Stimulated activated CD8-positive, alpha-beta memory T cell treated with anti-CD3 and anti-CD28 coated beads, Interleukin-15, amount 100 ng/mL, for 4 hours (primary cell): ENCODE data around the gene PIGP.
"Not testable (repeated sequence)": the region's sequence is repeated elsewhere in the genome, so short reads cannot be mapped to it uniquely, and the experiment has no call there.

Source experiments
- DNase-seq, 2 donors: peaks; one replicate each; pipeline ENCODE4 v3.0.0-alpha.2; 2020; ENCODE audit warnings: low read depth in 2 of 2

The PIGP gene

DNA sequence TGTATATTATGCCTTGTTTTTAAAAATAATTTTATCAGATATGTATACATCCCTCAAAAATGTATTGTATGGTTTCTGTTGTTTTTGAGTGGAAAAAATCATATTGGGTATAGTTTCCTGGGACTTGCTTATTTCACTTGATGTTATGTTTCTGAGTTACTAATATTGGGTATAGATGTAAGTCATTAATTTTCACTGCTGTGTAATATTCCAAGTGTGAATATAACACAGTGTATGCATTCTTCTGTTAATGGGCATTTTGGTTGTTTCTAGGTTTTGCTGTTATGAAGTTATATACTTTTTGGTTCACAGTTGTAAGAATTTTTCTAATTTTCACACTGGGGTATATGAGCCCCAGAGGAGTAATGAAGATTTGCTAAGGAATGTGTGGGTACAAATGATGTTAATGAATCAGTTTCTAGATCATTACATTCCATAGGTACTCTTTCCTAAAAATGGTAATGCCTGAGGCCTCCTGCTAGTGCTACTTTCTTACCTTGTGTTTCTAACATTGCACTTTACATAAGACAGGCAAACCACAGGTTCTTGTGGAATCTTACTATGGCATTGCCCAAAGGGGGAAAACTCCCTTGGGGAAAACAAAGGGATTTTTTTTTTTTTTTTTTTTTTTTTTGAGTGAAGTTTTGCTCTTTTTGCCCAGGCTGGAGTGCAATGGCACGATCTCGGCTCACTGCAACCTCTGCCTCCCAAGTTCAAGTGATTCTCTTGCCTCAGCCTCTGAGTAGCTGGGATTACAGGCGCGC is 3.4 kb upstream of the PIGP start:
- no peak for DNase-seq

DNA sequence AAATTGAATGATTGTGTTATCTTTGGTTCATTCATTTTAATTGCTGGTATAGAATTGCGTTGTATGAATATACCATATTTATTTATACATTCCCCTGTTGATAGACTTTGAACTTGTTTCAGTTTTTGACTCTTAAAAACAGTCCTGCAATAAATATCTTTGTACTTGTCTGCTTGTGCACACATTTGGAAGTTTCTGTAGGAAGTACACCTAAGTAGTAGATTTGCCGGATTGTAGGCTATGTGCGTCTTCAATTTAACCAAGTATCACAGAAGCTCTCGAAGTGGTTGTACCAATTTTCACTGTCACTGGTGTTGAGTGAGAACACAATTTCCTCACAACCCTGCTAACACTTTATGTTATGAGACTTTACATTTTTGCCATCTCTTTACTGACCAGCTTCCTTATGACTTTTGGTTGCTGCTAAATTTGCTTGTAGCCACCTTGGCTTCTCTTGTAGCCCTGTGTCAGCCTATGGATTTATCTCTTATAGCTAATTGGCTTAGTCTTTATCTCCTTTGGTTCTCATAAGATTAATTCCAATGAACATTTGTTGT is 2.4 kb upstream of the PIGP start:
- no peak for DNase-seq

DNA sequence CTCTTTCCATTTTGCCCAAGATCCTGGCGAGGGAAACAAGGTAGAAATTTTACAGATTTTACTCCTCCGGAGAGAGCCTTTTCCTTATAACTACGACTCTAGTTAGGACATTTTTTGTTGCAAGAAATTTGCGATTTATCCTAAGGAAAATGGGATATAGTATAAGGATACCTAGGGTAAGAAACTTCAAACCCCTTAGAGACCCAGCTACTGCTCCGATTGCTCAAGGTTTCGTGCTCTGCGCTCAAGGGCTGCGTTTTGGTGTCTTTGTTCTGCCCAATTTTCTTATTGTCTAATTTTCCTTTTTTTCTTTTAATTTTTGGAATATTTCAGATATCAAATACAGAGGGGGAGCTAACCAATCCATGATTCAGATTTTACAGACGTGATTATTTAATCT is 1.7 kb upstream of the PIGP start:
- no peak for DNase-seq

DNA sequence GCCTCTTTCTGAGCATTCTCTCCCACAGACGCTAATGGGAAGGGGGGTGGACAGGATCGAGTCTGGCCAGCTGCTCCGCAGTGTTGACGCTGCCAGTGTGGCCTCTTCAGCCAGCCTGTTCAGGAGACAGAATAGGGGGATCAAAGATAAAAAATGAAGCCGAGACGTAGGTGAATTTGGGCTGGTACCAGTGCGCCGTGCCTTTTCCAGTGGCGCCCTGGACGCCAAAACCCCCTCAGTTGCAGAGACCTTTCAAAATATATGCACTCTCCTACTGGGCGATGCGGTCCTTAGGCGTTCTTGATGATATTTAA is 1.3 kb upstream of the PIGP start:
- DNase-seq: no peak

DNA sequence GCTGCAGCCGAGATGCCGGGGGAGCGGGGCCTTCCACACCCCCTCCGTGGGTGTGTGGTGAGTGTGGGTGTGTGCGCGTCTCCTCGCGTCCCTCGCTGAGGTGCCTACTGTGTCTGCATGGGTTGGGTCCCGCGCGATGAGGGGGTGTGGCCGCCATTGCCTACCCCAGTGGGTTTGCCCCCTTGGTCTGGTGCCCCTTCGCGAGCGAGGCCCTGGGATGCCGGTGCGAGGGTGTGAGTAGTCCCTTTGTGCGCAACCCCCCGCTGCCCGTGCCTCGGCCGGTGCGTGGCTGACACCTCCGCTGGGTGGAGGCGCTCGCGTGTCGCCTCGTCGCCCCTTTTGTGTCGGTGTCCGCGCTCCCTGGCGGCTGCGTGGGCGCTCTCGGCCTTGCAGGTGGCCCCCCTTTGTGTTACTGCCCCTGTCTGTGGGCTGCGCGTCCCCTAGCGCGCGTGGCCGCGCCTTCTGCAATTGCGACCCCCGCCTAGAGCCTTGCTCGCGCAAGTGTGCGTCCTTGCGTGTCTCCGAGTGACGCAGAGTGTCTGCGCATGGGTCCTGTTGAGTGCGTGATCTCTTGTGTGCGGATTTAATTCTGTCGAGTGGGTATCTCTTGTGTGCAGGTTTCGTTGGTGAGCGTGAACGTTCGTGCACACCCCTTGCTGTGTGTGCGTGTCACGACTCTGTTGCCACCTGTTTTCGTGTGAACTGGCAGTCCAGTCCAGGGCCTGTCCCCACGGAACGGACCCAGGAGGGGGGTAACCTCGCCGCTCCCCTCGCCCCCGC is 736 bp upstream of the PIGP start:
- peak in 1 of 2 donors; percentile 34 for DNase-seq

DNA sequence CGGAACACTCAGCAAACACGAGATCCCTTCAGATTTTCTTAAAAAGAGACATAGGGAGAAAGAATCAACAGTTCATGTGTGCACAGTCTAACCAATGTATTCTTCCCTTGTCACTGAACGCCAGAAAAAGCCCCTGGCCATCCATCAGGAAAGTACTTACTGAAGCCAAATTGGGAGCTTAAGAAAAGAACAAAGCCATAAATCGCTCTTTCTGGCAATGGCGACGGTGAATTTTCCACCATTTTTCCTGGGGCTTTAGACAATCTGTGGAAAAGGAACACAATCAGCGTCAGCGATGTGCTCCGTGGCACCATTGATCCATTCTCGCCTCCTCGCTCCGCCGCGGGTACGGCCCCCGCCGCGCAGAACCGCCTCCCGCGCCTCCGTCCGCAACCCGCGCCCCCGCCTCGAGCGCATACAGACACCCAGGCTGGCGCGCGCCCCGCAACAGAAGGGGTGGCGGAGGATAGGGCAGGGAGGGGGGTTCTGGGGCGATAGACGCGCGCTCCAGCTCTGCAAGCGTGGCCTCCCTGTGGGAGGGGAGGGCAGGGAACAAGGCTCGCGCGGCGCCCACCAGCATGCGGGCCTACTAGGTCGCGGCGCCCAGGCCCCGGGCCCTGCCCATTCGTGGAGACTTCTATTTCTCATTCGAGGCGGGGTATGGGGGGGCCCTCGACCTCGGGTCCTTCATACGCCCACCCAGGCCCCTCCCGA is 440 bp downstream of the PIGP start:
- DNase-seq: no peak

DNA sequence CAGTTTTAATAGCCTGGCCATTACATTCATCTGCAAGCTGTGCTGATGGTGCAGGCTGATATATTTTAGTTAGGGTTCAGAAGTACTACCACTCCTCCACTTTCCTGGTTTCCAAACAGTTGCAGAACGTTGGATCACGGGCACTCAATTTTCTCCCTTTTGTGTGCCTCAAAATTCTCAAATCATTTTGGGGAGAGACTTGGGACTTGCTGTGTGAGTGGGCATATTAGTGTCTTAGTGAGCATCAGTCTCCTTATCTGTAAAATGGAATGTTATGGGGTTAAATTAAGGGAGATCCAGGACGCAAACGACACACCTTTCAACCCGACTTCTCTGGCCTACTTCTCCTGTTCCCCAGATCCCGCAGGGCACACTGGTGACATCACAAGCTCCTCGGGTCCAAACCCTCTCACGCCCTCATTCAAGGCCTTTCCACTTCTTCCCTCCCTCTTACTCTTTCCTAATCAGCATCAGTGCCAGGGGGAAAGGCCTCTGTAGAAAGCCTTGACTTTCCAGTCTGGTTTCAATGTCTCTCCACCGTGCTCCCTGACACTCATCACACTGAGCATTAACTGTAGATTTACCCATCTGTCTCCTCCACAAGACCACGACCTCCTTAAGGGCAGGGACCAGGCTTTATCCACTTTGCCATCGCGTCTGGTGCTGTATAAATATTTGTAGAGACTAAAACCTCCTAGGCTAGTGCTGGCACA is 1.2 kb downstream of the PIGP start:
- DNase-seq: no peak

DNA sequence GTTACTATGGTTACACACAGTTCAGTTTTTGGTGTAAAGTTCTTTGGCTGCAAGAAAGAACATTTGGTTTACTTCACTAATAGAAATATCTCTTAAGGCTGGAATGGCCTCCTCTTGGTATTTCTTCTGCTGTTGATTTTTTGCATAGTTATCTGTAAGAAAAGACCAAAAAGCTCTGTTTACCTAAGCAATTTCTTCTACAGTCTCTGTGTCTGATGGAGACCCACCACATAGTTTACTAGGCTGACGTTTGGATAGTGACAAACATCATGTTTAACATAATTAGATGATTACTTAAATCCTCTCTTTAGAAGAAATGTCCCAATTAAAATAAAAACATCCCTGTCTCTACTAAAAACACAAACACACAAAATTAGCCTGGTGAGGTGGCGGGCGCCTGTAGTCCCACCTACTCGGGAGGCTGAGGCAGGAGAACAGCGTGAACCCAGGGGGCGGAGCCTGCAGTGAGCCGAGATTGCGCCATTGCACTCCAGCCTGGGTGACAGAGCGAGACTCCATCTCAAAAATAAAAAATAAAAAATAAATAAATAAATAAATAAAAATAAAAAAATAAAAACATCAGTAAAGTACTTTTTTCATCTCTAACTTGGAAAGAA is 7.2 kb downstream of the PIGP start:
- no peak for DNase-seq

DNA sequence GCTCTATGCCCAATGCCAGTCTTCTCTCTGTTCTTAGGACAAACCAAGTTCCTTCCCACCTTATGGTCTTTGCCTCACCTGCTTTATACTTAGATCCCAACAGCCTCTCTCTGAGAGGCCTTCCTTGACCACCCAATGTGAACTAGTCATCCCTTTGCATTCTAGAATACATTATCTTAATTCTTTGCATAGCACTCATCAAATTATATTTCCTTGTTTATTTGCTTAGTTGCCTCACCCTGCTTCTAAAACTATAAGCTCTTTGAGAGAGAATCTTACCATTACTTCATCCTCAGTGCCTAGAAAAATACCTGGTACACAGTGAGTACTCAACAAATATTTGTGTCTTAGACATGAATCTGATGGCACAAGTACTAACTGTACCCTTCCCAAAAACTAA is 8.0 kb downstream of the PIGP start:
- no peak for DNase-seq

DNA sequence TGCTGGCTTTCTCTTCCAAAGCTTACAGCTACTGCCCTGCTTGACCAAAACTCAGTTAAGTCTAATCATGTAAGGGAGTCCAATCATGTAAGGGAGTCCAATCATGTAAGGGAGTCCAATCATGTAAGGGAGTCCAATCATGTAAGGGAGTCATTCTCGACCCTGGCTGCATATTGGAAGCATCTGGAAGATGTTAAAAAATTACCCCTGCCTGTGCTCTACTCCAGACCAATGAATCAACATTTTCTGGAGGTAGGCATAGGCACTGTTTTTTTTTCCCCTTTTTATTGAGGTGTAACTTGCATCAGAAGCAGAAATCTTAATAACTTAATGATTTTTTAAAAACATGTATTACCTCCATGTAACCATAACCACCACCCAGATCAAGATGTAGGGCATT is 9.4 kb downstream of the PIGP start:
- no peak for DNase-seq

DNA sequence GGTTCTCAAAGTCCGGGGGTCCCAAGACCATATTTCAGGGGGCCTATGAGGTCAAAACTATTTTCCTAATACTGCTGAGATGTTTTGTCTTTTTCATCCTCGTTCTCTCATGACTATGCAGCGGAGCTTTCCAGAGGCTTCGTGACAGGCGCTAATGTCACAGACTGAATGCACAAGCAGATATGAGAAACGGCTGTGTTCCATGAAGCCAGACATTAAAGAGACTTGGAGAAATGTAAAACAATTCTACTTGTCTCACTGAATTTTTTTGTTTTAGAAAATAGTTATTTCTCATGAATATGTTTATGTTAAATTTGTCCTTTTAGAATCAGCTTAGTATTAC is 10.3 kb downstream of the PIGP start:
- DNase-seq: no peak

DNA sequence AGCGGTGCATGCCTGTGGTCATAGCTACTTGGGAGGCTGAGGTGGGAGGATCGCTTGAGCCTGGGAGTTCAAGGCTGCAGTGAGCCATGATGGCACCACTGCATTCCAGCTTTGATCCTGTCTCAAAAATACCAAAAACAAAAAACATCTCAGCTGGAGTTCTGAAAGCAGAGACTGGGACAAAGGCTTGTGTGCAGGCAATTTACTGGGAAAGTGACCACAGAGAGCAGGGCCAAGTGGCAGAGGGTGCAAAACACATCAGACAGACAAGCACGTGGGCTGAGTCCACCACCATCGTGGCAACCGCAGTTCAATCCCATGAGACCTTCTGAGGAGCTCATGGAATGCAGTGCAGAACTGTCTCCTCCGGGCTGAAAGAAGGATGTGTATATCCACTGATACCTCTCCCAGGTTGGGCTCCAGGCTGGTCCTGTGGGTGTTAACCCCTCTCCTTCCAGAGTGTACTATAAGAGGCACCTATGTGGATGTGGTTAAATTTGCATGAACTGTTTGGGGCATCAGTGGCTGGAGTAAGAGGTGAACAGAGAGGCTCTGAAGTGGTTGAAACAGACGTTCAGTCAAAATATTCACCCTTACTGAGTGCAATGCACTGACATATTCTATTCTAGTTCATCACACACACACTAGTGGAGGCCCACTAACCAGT is 10.8 kb downstream of the PIGP start:
- DNase-seq: no peak

DNA sequence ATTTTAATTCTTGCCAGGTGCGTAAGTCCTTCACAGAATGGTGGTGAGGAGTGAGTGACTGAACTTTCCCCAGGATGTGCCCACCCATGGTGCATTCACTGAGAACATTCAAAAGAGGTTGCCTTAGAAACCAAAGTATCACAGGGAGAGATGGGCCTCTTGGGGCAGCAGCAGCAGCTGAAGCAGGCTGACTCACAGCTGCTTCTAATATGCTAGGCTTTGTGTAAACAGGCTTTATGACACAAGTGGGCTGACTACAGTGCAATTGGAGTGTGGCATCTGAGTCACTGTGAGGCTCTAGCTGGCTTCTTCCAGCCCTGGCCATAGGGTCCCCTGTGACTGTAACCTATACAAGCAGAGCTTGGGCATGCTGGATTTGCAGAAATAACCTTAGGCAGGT is 12.6 kb downstream of the PIGP start:
- DNase-seq: no peak

DNA sequence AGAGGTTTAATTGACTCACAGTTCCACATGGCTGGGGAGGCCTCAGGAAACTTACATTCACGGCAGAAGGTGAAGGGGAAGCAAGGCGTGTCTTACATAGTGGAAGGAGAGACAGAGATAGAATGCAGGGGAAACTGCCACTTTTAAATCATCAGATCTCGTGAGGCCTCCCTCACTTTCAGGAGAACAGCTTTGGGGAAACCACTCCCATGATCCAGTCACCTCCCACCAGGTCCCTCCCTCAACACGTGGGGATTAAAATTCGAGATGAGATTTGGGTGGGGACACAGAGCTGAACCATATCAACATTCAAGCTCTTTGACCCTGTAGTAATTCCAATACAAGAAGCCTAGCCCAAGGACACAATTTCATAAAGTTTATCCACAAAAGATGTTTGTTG is 13.7 kb downstream of the PIGP start:
- no peak for DNase-seq

DNA sequence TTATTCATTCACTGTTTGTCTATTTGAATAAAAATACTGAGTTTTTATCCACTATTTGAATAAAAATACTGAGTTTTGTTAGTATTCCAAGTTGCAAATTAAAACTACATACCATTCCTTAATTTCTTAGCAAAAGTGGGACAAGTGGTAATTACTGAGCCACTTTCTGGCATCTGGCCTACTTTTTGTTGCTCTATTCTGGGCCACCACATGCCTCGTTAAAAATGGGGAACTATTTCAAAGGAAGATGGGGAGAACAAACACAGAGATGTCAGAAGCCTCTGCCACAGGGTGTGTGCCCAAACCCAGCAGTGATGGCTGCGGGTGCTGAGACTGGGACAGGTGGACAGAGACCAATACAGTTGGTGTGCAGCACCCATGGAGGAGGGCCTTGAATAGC is 14.6 kb downstream of the PIGP start:
- no peak for DNase-seq

DNA sequence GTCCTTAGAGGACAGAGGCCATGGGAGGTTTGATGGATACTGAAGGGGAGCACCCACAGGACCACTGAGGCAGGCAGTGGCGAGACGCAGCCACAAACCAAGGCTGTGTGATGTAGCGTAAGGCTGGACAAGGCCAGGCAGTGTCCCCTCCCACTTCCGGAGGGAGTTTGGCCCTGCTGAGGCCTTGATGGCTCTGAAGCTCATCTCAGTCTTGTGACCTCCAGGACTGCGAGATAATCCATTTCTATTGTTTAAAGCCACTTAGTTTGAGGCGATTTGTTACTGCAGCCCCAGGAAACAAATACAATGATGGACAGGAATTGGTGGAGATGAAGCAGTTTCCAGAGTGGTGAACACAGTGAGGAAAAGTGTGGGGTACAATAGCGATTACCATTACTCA is 15.3 kb downstream of the PIGP start:
- DNase-seq: no peak

DNA sequence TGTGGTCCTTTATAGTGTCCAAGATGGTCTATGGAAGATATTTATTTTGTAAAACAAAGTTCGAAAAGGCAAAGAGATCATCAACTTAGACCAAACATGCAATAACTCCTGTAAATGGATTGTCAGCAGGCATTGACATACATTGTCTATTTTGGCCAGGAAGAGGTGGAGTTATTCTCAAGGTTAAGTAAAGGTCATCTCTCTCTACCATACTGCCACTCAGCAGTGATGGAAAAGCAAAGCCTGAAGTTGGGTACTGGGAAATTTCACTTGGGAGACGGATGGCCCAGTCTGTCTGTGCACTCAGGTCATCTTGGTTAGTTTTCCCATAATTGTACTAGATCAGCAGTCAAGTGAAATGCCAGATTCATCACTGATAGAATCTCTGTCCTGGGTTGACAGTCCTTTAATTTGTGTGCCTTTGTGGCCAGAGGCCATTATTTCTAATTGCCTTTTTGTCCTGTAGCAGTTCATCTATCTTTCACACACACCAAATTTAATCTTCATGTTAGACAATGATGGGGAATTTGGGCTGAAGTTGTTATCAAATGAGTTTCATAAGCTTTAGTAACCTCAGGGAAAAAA is 17.5 kb downstream of the PIGP start:
- DNase-seq: no peak

DNA sequence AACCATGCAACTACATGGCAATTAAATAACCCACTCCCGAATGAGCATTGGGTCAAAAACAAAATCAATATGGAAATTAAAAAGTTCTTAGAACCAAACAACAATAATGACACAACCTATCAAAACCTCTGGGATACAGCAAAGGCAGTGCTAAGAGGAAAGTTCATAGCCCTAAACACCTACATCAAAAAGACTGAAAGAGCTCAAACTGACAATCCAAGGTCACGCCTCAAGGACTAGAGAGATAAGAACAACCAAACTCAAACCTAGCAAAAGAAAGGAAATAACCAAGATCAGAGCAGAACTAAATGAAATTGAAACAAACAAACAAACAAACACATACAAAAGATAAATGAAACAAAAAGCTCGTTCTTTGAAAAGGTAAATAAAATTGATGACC is 23.1 kb downstream of the PIGP start:
- DNase-seq: not testable (repeated sequence)

DNA sequence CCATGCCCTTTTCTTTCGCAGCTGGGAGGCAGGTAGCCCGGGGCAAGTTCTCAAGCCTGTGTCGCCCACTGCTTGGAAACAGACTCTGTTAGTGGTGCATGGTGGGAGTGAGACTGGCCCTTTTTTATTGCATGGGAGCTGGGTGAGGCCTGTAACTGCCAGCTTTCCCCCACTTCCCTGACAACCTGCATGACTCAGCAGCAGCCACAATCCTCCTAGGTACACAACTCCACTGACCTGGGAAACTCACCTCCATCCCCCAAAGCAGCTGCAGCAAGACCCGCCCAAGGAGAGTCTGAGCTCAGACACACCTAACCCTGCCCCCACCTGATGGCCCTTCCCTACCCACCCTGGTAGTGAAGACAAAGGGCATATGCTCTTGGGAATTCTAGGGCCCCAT is 25.8 kb downstream of the PIGP start:
- no peak for DNase-seq

DNA sequence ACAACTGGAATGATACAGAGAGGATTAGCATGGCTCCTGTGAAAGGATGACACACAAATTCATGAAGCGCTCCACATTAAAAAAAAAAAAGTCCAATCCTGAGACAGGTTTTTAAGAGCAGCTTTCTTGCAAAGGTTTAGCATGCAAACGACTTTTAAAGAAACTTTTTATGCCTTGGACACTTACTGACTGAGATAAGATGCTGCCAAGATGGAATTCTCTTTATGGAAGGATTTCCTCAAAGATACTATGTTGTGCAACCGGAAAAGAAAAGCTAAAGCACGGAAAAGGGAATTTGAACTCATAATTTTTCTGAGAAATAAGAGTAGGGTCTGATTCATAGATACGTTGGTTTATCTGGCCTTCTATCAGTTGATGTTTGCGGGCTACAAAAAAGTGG is 27.3 kb downstream of the PIGP start:
- DNase-seq: no peak

DNA sequence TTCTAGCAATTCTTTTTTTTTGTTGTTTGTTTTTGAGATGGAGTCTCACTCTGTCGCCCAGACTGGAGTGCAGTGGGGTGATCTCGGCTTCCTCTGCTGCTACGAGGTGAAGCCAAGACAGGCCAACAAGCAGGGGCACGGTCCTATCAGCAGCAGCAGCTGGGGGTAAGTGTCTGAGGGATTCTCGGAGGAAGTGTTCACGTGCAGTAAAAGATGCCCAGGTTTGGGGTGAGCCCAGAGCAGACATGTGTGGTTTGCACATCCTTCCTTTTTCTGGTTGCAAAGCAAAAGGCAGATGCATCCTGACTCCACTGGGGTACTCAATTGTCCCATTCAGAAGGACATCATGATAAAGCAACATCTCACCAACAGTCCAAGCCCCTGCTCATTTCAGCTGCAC is 27.7 kb downstream of the PIGP start:
- no peak for DNase-seq
